IPS-15b (cell line): ENCODE measurements around the gene CCNL2.

Experiments
- H3K27me3 ChIP-seq: one replicate; pipeline ENCODE4 v1.6.1; 2013; ENCODE audit warnings: low read length; ENCODE audit not compliant: control insufficient read depth, insufficient read depth
- H3K36me3 ChIP-seq: one replicate; pipeline ENCODE4 v1.6.1; 2013; ENCODE audit warnings: low read length; ENCODE audit not compliant: control insufficient read depth, insufficient read depth
- H3K4me1 ChIP-seq: one replicate; pipeline ENCODE4 v1.6.1; 2013; ENCODE audit warnings: mild to moderate bottlenecking, low read length; ENCODE audit not compliant: control insufficient read depth, insufficient read depth
- H3K4me3 ChIP-seq: one replicate; pipeline ENCODE4 v1.5.1; 2013; ENCODE audit warnings: low read depth, low read length
- H3K9ac ChIP-seq: one replicate; pipeline ENCODE4 v1.6.1; 2013; ENCODE audit warnings: low read depth, mild to moderate bottlenecking, low read length
- H3K9me3 ChIP-seq: one replicate; pipeline ENCODE4 v1.6.1; 2013; ENCODE audit warnings: mild to moderate bottlenecking, low read length; ENCODE audit not compliant: control insufficient read depth, insufficient read depth

The CCNL2 gene

DNA sequence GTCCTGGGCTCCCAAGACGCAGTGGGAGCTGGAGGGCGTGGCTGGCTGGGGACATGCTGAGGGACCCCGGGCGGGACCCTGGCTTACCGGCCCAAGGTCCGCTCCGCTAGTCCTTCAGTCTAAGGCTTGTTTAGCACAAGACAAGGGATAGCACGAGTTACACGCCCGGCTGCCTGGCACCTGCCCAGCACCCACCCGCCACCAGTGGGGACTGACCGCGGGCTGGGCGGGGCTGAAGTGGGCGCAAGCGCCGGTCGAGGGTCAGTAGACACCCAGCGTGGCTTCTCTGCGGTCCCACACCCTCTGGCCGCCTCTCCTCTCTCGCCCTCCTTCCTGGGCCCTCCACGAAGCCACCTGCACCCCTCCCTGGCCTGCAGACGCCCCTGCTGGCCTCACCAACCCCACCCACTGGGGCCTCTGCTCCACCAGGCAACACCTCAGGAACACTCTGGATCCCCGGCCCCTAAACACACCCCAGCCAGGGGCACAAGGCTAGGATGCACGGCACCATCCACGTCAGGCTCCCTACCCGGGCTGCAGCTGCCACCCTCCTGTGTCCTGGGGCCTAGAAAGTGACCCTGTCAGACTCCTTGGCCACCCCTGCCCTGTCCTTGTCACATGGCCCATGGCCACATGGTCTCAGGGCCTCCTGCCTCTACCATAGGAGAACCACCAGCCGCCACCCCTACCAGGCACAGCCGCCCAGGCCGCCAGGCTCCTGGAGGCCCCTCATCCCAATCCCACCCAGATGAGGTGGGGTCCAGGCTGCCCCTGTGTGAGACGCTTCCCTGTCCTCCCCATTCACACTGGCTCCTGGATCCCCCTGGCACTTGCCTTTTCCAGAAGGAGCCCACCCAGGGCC, 62.0 kb downstream of the CCNL2 start:
- Histone ChIP-seq H3K9me3 (no peaks in the 10 kb centered on the region), H3K4me3 (no peak overlapping the region), H3K36me3 (peaks cover 36% of the 10 kb centered on the region), H3K9ac (no peak overlapping the region), H3K27me3 (no peaks in the 10 kb centered on the region), H3K4me1 (no peaks in the 10 kb centered on the region)

GRCh38 chr1:1336446-1336845, 62.7 kb downstream of the CCNL2 start:
- Histone ChIP-seq H3K9me3 (no peaks in the 10 kb centered on the region), H3K27me3 (no peaks in the 10 kb centered on the region), H3K4me1 (no peaks in the 10 kb centered on the region), H3K9ac (no peak overlapping the region), H3K4me3 (no peak overlapping the region), H3K36me3 (peaks cover 34% of the 10 kb centered on the region)

DNA sequence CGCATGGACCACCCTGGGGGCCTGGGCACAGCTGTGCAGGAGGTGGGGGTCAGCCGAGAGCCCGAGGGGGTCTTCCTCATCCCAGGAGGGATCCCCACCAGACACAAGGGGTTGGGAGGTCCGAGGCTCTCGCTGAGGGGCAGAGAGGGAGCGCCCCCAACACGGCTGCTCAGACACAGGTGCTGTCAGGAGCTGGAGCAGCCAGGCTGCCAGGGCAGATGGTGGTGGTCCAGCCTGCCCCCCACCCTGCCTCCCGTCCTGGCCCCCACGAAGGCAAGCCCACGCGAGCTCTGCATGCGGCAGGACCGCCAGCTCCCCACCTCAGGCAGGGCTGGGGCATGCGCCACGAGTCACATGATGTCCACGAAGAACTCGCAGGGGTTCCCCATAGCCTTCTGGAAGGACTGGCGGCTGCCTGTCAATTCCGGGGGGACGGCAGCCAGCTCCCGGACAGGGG, 63.3 kb downstream of the CCNL2 start:
- no peaks in the 10 kb centered on the region for H3K9me3 ChIP-seq

More for the DNA sequence above, 63.3 kb downstream of the CCNL2 start:
- Histone ChIP-seq H3K4me3 (no peak overlapping the region), H3K4me1 (no peaks in the 10 kb centered on the region), H3K36me3 (peaks cover 28% of the 10 kb centered on the region), H3K9ac (no peak overlapping the region), H3K27me3 (no peaks in the 10 kb centered on the region)
